ENCODE results near the gene SERHL2. TPM values are rescaled to one million over a fixed set of nuclear protein-coding genes. Genes with fewer than 3 reads are reported as not detected.
A peak's percentile ranks its signal among the peaks of the same experiment; 100 is the strongest.
"Not testable (repeated sequence)": the region's sequence is repeated elsewhere in the genome, so short reads cannot be mapped to it uniquely, and the experiment has no call there.

SERHL2 gene
- total RNA-seq, 1 experiment from 2014 or later: not detected

GRCh38 chr22:42574046-42574445, 20.3 kb downstream of the SERHL2 start:
- DNase-seq (ENCODE audit: low spot score): not testable (repeated sequence)

DNA sequence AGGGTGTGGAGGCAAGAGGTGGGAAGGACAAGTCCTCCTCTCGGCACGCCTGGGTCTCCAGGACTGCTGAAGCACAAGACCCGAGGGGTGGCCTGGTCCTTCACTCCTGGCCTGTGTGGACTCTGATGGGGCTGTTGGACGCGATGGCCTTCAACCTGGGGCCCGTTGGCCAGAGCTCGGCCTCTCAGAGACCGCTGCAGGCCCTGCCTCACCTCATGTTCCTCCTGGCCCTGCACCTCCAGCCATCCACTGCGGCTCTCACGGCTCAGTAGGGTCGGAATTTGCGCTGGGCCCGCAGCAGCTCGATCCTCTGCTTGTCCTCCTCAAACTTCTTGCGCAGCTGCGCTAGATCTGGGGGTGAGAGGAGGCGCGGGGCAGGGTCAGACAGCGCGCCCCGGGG, 20.7 kb downstream of the SERHL2 start:
- DNase-seq (ENCODE audit: low spot score): not testable (repeated sequence)

- DNase-seq (ENCODE audit: low spot score): not testable (repeated sequence)
Observed at GRCh38 chr22:42575996-42576574, 22.3 kb downstream of the SERHL2 start.

DNA sequence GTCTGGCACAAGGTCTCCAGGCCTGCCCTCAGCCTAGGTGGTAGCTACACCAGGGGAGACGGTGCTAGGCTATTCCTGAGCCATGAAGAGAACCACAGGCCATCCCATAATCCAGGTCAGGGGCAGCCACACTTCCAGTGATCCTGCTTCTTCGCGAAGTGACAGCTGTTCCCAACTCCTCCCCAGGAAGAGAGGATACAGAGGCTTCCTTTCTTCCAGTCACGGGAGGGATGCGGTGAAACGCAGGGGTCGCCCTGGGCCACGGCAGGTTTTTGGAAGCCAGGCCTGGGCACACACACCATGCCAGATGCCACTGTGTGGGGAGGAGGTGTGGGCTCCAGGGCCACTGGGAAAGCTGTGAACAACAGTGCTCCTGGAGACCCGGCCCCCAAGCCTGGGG, 23.4 kb downstream of the SERHL2 start:
- DNase-seq (ENCODE audit: low spot score): not testable (repeated sequence)

DNA sequence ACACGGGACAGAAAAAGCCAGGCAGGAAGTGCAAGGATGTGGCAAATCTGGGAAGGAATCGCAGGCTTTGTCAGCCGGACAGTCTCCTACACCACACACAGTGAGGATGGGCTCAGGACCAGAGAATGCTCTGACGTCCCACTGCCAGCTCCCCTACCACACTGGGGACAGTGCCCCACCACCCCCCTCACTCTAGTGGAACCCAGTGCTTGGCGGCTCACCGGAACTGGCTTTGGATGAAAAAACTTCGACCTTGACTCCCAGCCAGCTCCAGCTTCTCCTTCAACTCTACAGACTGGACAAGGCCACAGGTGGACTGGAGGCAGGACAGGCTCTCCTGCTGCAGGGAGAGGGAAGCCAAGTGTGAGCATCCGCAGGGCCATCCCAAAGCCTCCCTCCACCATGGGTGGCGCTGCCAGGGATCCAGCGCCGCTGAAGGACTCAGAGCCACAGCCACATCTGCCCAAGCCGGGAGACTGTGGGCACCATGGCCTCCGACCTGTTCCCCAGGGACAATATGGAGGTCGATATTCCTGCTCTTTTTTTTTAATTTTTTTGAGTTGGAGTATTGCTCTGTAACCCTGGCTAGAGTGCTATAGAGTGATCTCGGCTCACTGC, 24.0 kb downstream of the SERHL2 start:
- DNase-seq (ENCODE audit: low spot score): no peak

GRCh38 chr22:42580040-42580439, 26.3 kb downstream of the SERHL2 start:
- not testable (repeated sequence) for DNase-seq (ENCODE audit: low spot score)

- DNase-seq (ENCODE audit: low spot score): peak; percentile 26
Observed at GRCh38 chr22:42581194-42581761, 27.5 kb downstream of the SERHL2 start.

- DNase-seq (ENCODE audit: low spot score): peak; percentile 58
Observed at GRCh38 chr22:42581762-42582716, 28.3 kb downstream of the SERHL2 start.

DNA sequence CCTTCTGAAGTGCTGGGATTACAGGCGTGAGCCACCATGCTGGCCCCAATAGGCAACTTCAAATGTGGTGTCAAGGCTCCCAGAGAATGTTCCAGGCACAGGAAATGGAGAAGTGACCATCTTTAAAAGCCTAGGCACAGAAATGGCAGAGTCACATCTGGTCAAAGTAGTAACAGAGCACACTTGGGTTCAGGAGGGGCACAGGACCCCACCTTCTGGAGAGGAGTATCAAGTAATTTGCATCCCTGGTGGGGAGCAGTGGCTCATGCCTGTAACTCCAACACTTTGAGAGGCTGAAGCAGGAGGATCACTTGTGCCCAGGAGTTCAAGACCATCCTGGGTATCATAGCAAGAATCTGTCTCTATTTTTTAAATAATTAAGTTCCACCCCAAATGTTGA, 29.2 kb downstream of the SERHL2 start:
- DNase-seq (ENCODE audit: low spot score): no peak

GRCh38 chr22:42584364-42584940, 30.7 kb downstream of the SERHL2 start:
- no peak for DNase-seq (ENCODE audit: low spot score)

DNA sequence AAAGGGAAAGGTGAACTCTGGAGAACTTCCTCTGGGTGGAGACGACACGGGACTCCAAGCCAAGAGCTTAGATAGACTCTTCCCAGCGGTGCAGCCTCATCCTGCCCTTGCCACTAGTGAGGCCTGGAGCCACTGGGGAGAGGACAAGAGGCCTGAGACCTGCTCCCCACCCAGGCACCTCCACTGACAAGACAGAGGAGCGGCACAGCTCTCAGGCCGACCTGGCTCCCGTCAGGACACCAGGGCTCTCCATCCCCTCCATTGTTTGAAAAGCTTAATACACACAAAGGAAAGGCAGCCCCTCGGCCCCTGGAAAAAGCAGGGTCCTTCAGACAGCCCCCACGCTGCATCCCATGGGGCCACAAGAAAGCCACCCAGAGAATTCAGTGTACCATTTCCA, 31.3 kb downstream of the SERHL2 start:
- no peak for DNase-seq (ENCODE audit: low spot score)

- no peak for DNase-seq (ENCODE audit: low spot score)
Observed at GRCh38 chr22:42586381-42586780, 32.6 kb downstream of the SERHL2 start.

DNA sequence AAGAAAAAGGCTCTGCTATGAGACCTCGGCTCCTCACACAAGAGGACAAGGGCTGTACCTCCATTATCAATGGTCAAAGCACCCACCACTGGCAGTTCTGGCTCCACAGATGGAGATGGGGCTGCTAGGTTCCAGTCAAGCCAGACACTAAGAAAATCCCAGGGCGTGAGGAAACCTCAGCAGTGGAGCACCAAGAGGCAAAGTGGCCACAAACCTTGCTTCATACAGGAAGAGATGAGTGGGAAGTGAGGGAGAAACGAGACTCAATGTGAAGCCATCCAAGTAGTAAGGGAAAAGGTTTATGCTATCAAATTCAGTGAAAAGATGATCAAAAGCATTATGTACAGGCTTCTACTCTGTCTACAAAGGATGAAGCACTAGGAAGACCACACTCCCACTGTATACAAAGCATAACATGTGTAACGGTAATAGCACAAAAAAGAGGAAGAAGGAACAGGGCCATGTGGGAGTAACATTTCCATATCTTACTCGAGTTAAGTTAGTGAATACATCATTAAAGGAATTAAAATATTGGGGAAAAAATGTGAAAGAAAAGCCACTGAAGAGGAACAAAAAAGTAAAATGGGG, 33.9 kb downstream of the SERHL2 start:
- DNase-seq (ENCODE audit: low spot score): no peak

- no peak for DNase-seq (ENCODE audit: low spot score)
Observed at GRCh38 chr22:42591987-42592386, 38.2 kb downstream of the SERHL2 start.

GRCh38 chr22:42595434-42595833, 41.7 kb downstream of the SERHL2 start:
- DNase-seq (ENCODE audit: low spot score): no peak

GRCh38 chr22:42596336-42596735, 42.6 kb downstream of the SERHL2 start:
- no peak for DNase-seq (ENCODE audit: low spot score)

DNA sequence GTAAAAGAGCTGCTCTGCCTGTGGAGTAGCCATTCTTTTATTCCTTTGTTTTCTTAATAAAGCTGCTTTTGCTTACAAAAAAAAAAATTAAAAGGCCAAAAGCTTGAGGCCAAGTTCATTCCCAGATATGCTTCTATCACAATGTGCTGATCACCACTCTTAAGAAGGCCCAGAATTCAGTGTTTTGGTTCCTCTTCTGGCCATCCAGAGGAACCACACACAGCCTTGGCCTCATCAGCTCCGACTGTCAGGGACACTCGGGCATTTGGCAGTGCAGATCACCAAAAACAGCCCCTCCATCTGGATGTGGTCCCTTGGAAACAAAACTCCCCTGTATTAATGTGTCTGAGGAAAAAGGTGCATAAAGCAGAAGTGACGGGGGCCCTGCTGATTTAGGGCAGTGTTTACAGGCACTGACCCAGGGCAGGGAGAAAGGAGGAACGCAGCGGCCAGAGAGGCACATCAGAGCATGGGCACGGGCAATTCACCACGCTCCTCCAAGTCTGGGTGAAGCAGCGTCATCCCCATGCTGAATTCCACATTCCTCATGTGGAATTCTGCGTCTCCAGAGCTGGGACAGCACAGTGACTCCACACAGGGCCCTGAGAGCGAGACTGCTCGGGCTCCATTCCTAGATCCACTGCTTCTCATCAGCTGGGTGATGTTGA, 43.2 kb downstream of the SERHL2 start:
- no peak for DNase-seq (ENCODE audit: low spot score)

DNA sequence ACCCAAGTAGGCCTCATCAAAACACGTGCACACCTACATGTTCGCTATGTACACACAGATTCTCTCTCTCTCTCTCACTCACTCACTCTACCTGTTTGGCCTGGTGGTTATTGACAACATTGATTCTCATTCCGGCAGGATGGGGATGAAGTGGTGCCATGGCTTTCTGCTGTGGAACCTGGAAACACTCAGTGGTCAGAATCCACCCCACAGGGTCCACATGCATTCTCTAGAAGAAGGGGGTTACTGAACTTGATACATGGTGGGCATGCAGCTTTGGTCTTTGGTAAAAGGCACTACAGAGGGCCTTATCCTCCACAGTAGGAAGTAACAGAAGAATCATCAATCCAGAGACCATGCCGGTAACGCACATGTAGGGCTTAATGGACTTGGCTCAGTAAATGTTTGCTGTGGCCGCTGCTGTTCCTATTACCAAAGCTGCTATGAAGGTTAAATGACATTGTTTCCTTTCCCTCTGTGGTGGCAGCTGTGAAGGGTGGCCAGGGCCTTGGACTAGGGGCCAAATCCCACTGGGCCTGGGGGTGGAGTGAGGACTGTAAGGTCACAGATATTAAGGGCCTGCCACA, 48.2 kb downstream of the SERHL2 start:
- DNase-seq (ENCODE audit: low spot score): no peak

GRCh38 chr22:42602470-42602869, 48.7 kb downstream of the SERHL2 start:
- no peak for DNase-seq (ENCODE audit: low spot score)

GRCh38 chr22:42603427-42603826, 49.7 kb downstream of the SERHL2 start:
- no peak for DNase-seq (ENCODE audit: low spot score)

All from HT-29 (cell line).